Body of pancreas (tissue), 4 donors: ENCODE data around the gene ZC3H13.

Experiments used
- CTCF ChIP-seq, 7 experiments: fragments of 450-650 bp in 4 of 7; fragments of 200-600 bp in 3 of 7; sonication (generic) in 3 of 7; IDR thresholded peaks; one replicate each; pipeline ENCODE4 v1.5.1; 2016 to 2019; ENCODE audit warnings: antibody characterized with exemption in 7 of 7
- POLR2A ChIP-seq, 3 donors: fragments of 450-650 bp; IDR thresholded peaks; one replicate each; pipeline ENCODE4 v1.6.1; 2016; ENCODE audit warnings: antibody characterized with exemption in 3 of 3, mild to moderate bottlenecking in 2 of 3

GRCh38 chr13:45954836-45955800 lies 97.4 kb downstream of the ZC3H13 start:
- no peak for TF ChIP-seq CTCF (IDR thresholded peaks at IDR 0.05)
- no peak for TF ChIP-seq POLR2A (IDR thresholded peaks at IDR 0.05)
